NB4 (cell line): Measurements from ENCODE around the gene SGIP1.

Experiments
- DNase-seq: peaks from one replicate; pipeline ENCODE4 v3.0.0; 2010; ENCODE audit warnings: low read depth
- H3K4me3 ChIP-seq: one replicate; pipeline ENCODE4 v1.5.1; 2011; ENCODE audit warnings: mild to moderate bottlenecking, low read depth, low read length, moderate library complexity
- CTCF ChIP-seq: IDR thresholded peaks from one replicate; pipeline ENCODE4 v1.5.1; 2012; ENCODE audit warnings: low read depth, low read length
- MAX ChIP-seq: IDR thresholded peaks from 2 replicates; pipeline ENCODE4 v1.6.1; 2011; ENCODE audit warnings: low read depth, low read length
- MYC ChIP-seq: IDR thresholded peaks from 2 replicates; pipeline ENCODE4 v1.6.1; 2011; ENCODE audit warnings: low read depth, low read length
- POLR2A ChIP-seq: IDR thresholded peaks from 2 replicates; pipeline ENCODE4 v1.6.1; 2011; ENCODE audit warnings: mild to moderate bottlenecking; ENCODE audit not compliant: insufficient read length; ENCODE audit errors: extremely low read depth

SGIP1 gene

DNA sequence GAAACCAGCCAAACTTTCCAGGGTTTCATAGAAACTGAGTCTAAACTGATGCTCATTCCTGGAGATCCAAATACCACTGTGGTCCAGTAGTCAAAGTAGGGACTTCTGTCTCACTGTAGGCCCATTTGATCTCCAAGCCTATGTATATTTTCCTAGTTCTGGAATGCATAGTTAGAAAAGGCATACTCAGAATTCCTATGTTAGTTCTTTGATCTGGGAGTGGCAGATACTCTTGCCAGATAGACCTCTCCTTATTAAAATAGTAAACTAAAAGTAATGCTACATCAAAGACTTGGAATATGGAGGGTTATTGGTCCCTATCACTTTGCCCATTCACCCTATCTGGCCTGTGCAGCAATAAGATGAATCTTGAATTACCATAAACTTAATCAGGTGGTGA is 10.4 kb upstream of the SGIP1 start:
- no peak for DNase-seq
- H3K4me3 ChIP-seq = no peak overlapping the region
- TF ChIP-seq POLR2A = no peak
- TF ChIP-seq CTCF = no peak
- TF ChIP-seq MAX = no peak
- no peak for TF ChIP-seq MYC

DNA sequence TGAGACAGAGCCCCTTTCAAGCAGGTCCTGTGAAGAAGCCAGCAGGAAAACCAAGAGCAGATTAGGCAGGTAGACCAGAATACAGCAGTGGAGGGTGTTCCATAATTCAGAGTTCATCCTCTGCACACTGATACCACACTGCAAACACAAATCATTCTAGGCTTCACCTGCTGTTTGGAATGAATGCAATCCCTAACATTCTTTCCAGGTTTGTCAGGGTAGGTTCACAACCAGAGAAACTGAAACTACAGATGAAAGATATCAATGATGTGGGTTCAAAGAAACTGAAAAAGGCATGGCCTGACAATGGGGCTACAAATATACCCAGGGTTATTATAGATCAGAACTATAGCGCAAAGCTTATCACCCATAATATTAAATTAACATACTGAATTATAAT is 8.9 kb upstream of the SGIP1 start:
- TF ChIP-seq POLR2A (no peak), MAX (no peak), CTCF (no peak), MYC (no peak)
- no peak overlapping the region for H3K4me3 ChIP-seq
- DNase-seq = no peak

- no peak for DNase-seq
- no peak for TF ChIP-seq CTCF
- no peak for TF ChIP-seq POLR2A
- no peak for TF ChIP-seq MAX
- TF ChIP-seq MYC = no peak
- no peak overlapping the region for H3K4me3 ChIP-seq
Measured at GRCh38 chr1:66526036-66526435, 7.9 kb upstream of the SGIP1 start.

DNA sequence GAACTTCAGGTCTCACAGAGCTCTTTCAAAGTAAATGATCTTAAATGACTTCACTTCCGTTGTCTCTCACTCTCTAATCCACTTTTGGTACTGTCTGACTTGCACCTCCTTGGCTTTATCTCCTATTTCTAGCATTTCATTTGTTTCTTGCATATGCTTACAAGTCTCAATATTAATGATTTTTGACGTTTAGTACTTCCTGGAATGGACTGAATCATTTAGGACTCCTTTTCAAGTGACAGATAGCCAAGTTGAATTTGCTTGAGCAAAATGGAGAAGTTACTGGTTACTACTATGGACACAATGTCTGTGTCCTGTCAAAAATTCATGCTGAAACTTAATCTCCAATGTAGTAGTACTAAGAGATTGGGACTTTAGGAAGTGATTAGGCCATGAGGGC is 7.0 kb upstream of the SGIP1 start:
- TF ChIP-seq CTCF = no peak
- TF ChIP-seq POLR2A = no peak
- no peak for TF ChIP-seq MYC
- no peak for TF ChIP-seq MAX
- no peak overlapping the region for H3K4me3 ChIP-seq
- DNase-seq = no peak

- DNase-seq = no peak
- H3K4me3 ChIP-seq = no peak overlapping the region
- no peak for TF ChIP-seq MYC
- TF ChIP-seq CTCF = no peak
- TF ChIP-seq MAX = no peak
- TF ChIP-seq POLR2A = no peak
Measured at GRCh38 chr1:66527686-66528085, 6.3 kb upstream of the SGIP1 start.

DNA sequence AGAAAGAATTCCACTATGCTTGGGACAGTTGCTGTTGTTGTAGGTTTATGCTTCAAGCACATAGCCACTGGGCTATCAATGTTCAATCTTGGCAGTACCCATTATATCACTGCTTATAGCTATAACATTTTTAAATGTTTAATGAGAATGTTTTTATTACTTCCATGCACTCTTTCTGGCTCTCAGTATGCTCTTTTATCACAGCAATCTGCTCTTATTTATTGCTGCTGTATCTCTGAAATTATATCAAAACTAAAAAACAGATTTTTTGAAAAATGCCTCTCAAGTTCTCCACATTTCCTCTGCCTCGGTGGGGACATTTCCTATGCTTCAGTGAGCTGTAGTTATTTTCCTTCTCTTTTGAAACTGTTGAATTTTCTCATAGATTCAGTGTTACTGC is 5.4 kb upstream of the SGIP1 start:
- TF ChIP-seq POLR2A (no peak), MAX (no peak), CTCF (no peak), MYC (no peak)
- no peak for DNase-seq
- no peak overlapping the region for H3K4me3 ChIP-seq
